G401.6 (cell line): ENCODE data around the gene SMARCD3.

ENCODE experiments used
- FAIRE-seq: peaks from 2 replicates; lab custom pipeline; 2012; peaks lifted over from hg19 to GRCh38; lab: Jason Lieb, UNC

The SMARCD3 gene

GRCh38 chr7:151248346-151249033, at the start of gene SMARCD3:
Gene SMARCD3, minus strand, starts transcription at chr7:151248694. Its CDS starts 132 bp downstream, at chr7:151248562.
- FAIRE-seq: no peak

GRCh38 chr7:151296202-151296992, 47.9 kb upstream of the SMARCD3 start:
- FAIRE-seq: no peak

- no peak for FAIRE-seq
Observed at GRCh38 chr7:151292850-151293249, 44.4 kb upstream of the SMARCD3 start.

GRCh38 chr7:151291206-151291605, 42.7 kb upstream of the SMARCD3 start:
- FAIRE-seq: no peak

- no peak for FAIRE-seq
Observed at GRCh38 chr7:151290355-151290760, 41.9 kb upstream of the SMARCD3 start.

DNA sequence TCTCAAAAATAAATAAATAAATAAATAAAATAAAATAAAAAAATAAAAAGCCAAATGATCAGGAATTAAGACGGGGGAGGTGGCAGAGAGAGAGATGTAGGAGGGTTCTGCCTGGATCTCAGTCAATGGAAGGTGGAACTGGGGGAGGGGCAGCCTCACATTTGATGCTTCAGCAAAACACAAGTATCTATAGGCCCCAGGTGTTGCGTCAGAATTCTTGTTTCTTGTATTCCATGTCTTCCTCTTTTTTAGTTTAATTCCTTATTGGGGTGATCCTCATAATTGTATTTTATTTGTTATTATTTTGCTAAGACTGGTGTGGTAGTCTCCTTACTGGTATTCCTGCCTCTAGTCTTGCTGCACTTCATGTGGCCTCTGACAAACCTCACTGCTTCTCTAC, 41.4 kb upstream of the SMARCD3 start:
- no peak for FAIRE-seq

DNA sequence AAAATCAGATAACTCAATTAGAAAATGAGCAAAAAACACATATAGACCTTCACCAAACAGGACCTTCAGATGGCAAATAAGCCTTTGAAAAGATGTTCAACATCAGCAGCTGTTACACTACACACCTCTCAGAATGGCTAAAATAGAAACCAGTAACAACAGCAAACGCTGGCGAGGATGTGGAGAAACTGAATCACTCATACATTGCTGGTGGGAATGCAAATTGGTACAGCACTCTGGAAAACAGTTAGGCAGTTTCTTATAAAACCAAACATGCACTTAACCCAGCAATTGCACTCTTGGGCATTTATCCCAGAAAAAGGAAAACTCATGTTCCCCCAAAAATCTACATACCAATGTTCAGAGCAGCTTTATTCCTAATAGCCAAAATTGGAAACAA, 37.7 kb upstream of the SMARCD3 start:
- FAIRE-seq: no peak

DNA sequence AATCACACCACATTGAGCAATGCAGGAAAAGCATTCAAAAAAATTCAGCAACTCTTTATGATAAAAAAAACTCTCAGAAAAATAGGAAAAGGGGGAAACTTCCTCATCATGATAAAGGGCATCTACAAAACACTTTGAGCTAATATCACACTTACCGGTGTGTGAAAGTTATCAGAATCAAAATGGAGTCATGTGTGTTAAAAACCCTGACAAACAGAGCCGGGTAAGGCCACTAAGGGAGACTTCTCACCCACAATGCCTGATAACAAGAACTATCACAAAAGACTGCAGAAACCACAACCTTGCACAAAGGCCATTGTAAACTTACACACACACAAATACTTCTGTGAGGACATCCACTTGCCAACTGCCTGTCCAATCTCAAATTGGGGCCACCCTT, 34.8 kb upstream of the SMARCD3 start:
- no peak for FAIRE-seq

- no peak for FAIRE-seq
Observed at GRCh38 chr7:151282111-151282510, 33.6 kb upstream of the SMARCD3 start.

GRCh38 chr7:151281686-151282085, 33.2 kb upstream of the SMARCD3 start:
- FAIRE-seq: no peak

GRCh38 chr7:151280388-151281019, 32.0 kb upstream of the SMARCD3 start:
- no peak for FAIRE-seq

- FAIRE-seq: no peak
Observed at GRCh38 chr7:151279868-151280267, 31.4 kb upstream of the SMARCD3 start.

DNA sequence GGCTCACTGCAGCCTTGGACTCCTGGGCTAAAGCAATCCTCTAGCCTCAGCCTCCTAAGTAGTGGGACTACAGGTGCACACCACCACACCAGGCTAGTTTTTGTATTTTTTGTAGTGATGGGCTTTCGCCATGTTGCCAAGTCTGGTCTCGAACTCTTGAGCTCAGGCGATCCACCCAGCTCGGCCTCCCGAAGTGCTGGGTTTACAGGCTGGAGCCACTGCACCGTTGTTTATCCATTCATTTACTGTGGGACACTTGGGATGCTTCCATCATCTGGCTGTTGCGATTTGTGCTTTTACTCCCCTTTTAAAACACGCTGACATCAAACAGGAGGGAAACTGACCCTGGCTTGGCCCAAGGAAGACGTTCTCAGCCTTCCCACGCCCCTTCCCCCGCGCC, 30.5 kb upstream of the SMARCD3 start:
- FAIRE-seq: no peak

GRCh38 chr7:151277631-151278030, 29.1 kb upstream of the SMARCD3 start:
- no peak for FAIRE-seq

DNA sequence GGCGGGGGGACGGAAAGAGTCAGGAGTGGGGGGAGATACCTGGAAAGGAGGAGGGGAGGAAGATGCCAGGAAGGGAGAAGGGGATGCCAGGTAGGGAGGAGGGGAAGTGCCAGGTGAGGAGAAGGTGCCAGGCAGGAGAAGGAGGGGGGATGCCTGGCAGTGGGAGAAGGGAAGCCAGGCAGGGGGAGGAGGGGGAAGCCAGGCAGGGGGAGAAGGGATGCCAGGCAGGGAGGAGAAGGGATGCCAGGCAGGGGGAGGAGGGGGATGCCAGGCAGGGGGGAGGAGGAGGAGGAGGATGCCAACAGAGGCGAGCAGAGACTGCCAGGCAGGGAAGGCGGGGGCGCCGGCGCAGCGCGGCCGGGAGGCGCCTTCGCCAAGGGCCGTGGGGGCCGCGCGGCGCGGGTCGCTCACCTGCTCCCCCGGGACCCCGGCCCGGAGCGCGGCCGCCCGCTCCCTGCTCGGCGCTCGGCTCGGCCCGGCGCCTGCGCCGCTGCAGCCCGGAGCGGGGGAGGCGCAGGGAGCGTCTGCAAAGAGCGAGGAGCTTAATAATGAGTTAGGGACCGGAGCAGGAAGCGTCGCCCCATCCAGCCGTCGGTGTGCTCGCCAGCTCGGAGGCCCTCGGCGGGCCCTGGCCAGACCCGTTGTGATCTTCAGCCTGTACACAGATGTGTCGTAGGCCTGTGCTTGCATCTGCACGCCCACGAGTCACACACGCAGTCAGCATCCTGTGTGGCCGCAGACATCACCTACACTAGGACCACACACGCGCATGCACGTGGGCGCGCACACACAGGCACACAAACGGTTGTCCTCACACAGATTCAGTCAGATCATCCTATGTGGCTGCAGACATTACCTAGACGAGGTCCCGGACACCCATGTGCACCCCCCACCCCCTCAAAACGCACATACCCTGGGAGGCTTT, 28.4 kb upstream of the SMARCD3 start:
- FAIRE-seq: no peak

DNA sequence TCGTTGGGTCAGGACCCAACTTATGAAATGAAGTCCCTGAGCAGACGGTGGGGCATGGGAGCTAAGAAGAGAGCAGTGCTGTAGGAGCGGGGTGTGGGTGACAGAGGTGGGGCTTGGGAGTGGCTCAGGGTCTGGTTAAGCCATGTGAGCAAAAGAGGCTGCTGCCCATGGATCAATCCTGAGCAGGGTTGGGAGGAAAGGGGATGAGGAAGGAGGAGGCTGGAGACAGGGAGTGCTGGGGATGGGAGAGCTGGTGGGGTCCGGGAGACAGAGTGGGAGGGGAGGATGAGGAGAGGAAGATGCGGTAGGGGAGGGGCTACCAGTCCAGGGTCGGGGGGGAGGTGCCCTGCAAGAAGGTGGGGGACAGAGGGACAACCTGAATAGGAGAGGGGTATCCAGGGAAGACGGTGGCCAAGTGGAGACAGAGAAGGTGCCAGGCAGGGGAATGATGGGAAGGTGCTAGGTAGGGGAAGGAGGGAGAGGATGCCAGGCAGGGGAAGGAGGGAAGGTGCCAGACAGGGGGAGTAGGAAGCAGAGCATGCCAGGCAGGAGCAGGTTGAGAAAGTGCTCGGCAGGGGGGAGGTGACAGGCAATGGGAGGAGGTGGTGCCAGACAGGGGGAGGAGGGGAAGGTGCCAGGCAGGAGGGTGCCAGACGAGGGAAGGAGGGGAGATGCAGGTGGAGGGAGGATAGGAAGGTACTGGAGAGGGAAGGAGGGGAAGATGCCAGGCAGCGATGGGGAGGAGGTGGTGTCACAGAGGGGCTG, 27.5 kb upstream of the SMARCD3 start:
- no peak for FAIRE-seq

DNA sequence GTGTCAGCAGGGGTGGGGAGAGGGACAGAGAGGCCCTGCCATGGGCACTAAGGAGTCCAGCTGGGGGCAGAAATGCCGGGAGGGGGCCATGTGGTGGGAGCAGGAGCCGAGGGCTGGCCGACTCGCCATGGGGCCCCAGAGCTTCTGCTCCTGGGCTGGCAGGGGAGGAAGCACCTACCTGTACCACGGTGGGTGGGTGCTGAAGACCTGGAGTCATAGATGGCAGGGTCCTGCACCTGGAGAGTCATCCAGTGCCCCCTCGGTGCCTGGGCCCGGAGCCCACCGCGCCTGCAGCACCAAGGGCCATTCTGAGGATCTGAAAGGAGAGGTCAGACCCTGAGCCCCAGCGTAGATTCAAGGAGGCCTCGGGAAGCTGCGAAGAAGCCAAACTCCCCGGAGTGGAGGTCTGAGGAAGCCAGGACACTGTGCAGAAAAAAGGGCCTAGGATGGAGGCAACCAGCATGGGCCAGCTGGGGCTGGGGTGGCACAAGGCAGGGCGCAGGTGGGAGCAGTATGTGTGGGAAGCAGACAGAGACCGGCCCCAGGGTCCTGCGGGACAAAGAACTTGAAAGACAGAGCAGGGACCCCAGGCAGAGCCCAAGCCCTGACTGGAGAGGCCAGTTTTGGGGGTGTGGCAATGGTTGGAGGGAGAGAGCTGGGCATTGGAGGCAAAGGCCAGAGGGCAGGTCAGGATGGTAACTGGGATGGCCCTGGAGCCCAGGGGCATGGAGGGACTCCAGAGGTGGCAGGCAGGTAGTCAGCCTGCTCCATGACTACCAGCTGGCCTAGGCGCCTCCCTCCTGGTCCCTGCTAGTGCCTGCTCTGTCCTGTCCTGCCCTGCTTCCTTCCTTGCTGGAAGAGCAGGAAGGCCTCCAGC, 26.7 kb upstream of the SMARCD3 start:
- FAIRE-seq: no peak

DNA sequence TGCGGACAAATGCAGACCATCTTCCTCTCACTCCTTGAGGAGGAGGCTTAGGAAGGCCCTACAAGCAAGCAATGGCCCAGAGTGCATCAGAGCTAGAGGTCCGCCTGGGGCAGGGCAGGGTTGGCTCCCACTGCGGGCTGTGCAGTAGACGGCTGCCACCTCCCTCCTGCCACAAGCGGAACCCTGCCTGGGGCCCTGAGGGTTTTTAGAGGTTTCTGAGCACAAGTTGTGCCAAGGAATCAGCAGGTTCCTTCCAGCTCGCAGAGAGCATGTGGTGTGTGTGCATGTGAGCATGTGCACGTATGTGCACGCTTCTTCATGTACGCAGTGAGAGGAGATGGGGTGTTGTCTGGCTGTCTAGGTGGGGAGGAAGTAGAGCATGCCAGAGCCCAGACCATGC, 25.9 kb upstream of the SMARCD3 start:
- no peak for FAIRE-seq

- FAIRE-seq: no peak
Observed at GRCh38 chr7:151273651-151274390, 25.3 kb upstream of the SMARCD3 start.

DNA sequence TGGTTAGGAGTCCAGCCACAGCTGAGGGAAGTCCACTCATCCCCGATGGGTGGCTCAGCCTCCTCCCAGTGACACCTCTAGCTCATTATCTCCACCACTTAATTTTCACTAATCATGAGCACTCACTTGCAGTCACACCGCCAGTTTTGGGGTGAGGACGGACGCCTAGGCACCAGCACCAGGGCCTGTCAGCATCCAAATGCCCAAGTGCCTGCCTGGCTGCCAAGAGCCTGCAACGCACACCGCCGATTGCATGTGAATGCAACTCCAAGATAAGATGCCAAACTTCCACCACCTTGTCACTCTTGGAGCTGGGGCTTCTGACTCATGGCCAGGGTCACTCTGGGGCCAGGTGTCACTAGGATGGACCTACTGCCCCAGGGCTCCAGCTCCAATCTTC, 24.4 kb upstream of the SMARCD3 start:
- FAIRE-seq: no peak
